Neural cell (in vitro differentiated cells): ENCODE data around the gene ADI1. TPM values are rescaled to one million over a fixed set of nuclear protein-coding genes. Genes with fewer than 3 reads are reported as not detected.

Source experiments
- H2AFZ ChIP-seq: fragments of 200-600, 300-800 bp; sonication (generic), shearing (Covaris generic); 2 replicates; pipeline ENCODE4 v1.6.0; 2014; ENCODE audit warnings: low read depth, mild to moderate bottlenecking, antibody characterized with exemption, low read length, moderate library complexity
- H3F3A ChIP-seq: fragments of 200-600 bp; shearing (Covaris generic); 2 replicates; pipeline ENCODE4 v1.6.1; 2016; ENCODE audit warnings: mild to moderate bottlenecking, moderate library complexity, mixed read lengths, antibody characterized with exemption, low read length; ENCODE audit not compliant: insufficient read depth, poor library complexity, severe bottlenecking
- H3K27ac ChIP-seq: fragments of 200-600, 300-800 bp; sonication (generic), shearing (Covaris generic); 2 replicates; pipeline ENCODE4 v1.5.1; 2014; ENCODE audit warnings: mild to moderate bottlenecking, low read length, moderate library complexity
- H3K27me3 ChIP-seq: fragments of 300-800, 200-600 bp; sonication (generic), shearing (Covaris generic); 2 replicates; pipeline ENCODE4 v1.6.0; 2014; ENCODE audit warnings: mild to moderate bottlenecking, low read depth, low read length, moderate library complexity; ENCODE audit not compliant: insufficient read depth
- H3K36me3 ChIP-seq: fragments of 300-800, 200-600 bp; sonication (generic), shearing (Covaris generic); 2 replicates; pipeline ENCODE4 v1.5.1; 2014; ENCODE audit warnings: mild to moderate bottlenecking, antibody characterized with exemption, low read length, moderate library complexity; ENCODE audit not compliant: insufficient read depth
- H3K4me2 ChIP-seq: fragments of 300-800, 200-600 bp; sonication (generic), shearing (Covaris generic); 2 replicates; pipeline ENCODE4 v1.6.0; 2014; ENCODE audit warnings: mild to moderate bottlenecking, low read length
- H3K4me3 ChIP-seq: fragments of 300-800, 200-600 bp; sonication (generic), shearing (Covaris generic); 2 replicates; pipeline ENCODE4 v1.5.1; 2014; ENCODE audit warnings: mild to moderate bottlenecking, low read length, moderate library complexity
- H3K79me2 ChIP-seq: fragments of 200-600 bp; shearing (Covaris generic); replicated peaks from 2 replicates; pipeline ENCODE4 v1.6.0; 2014; ENCODE audit warnings: mild to moderate bottlenecking, low read length, moderate library complexity; ENCODE audit not compliant: insufficient read depth
- H3K9ac ChIP-seq: fragments of 300-800, 200-600 bp; sonication (generic), shearing (Covaris generic); 2 replicates; pipeline ENCODE4 v1.6.1; 2016; ENCODE audit warnings: mild to moderate bottlenecking, low read length, mixed read lengths
- H3K9me2 ChIP-seq: fragments of 200-600 bp; shearing (Covaris generic); 2 replicates; pipeline ENCODE4 v1.6.1; 2016; ENCODE audit warnings: mild to moderate bottlenecking, low read length, mixed read lengths; ENCODE audit not compliant: insufficient read depth
- H3K9me3 ChIP-seq: fragments of 200-600, 300-800 bp; sonication (generic), shearing (Covaris generic); 2 replicates; pipeline ENCODE4 v1.6.1; 2016; ENCODE audit warnings: mild to moderate bottlenecking, mixed run types, low read length, moderate library complexity, mixed read lengths
- H4K20me1 ChIP-seq: fragments of 200-600 bp; shearing (Covaris generic); 2 replicates; pipeline ENCODE4 v1.6.1; 2016; ENCODE audit warnings: mild to moderate bottlenecking, mixed run types; ENCODE audit not compliant: insufficient read depth
- CTCF ChIP-seq: fragments of 450-650 bp; IDR thresholded peaks from 2 replicates; pipeline ENCODE4 v1.5.1; 2014; ENCODE audit warnings: antibody characterized with exemption, mild to moderate bottlenecking, moderate library complexity; ENCODE audit not compliant: poor library complexity, severe bottlenecking
- EP300 ChIP-seq: fragments of 450-650 bp; conservative IDR thresholded peaks from 2 replicates; pipeline ENCODE4 v1.6.1; 2014; ENCODE audit warnings: antibody characterized with exemption, mild to moderate bottlenecking, moderate library complexity; ENCODE audit not compliant: poor library complexity, severe bottlenecking
- EZH2 ChIP-seq: fragments of 200-600, 300-800 bp; shearing (Covaris generic), sonication (generic); IDR thresholded peaks from 2 replicates; pipeline ENCODE4 v1.6.1; 2014; ENCODE audit warnings: antibody characterized with exemption, low read length, borderline replicate concordance, mild to moderate bottlenecking; ENCODE audit not compliant: insufficient read depth, poor library complexity, severe bottlenecking
- MXI1 ChIP-seq: fragments of 450-650 bp; conservative IDR thresholded peaks from 2 replicates; pipeline ENCODE4 v1.6.1; 2014; ENCODE audit warnings: antibody characterized with exemption, mild to moderate bottlenecking; ENCODE audit not compliant: poor library complexity, severe bottlenecking
- POLR2AphosphoS5 ChIP-seq: IDR thresholded peaks from 2 replicates; pipeline ENCODE4 v1.6.1; 2012
- RAD21 ChIP-seq: fragments of 450-650 bp; conservative IDR thresholded peaks from 2 replicates; pipeline ENCODE4 v1.6.1; 2014; ENCODE audit warnings: antibody characterized with exemption, mild to moderate bottlenecking, moderate library complexity
- REST ChIP-seq: IDR thresholded peaks from 2 replicates; pipeline ENCODE4 v1.6.1; 2012; ENCODE audit warnings: borderline replicate concordance
- SMC3 ChIP-seq: fragments of 450-650 bp; conservative IDR thresholded peaks from 2 replicates; pipeline ENCODE4 v1.6.1; 2014; ENCODE audit warnings: antibody characterized with exemption, mild to moderate bottlenecking, moderate library complexity; ENCODE audit not compliant: poor library complexity
- TAF1 ChIP-seq: IDR thresholded peaks from 2 replicates; pipeline ENCODE4 v1.6.1; 2012; ENCODE audit warnings: low read depth
- polyA plus RNA-seq: library from polyadenylated mRNA; depleted of rRNA; stranded (reverse); fragments of >200 nt; gene quantifications from 2 replicates; pipeline ENCODE4 v1.2.3, GENCODE V29; 2014

The ADI1 gene
- polyA plus RNA-seq, 1 donor from 2014 or later, result 23.9 TPM

GRCh38 chr2:3458396-3459184 is 60.7 kb downstream of the ADI1 start:
- no peak overlapping the region for H3K9ac ChIP-seq
- H4K20me1 ChIP-seq, result no peaks in the 10 kb centered on the region
- no peak for TF ChIP-seq TAF1
- no peak for TF ChIP-seq EZH2
- no peak for TF ChIP-seq MXI1
- TF ChIP-seq CTCF, result no peak
- no peak for TF ChIP-seq EP300
- no peak for TF ChIP-seq REST
- TF ChIP-seq SMC3, result no peak
- TF ChIP-seq RAD21, result no peak
- no peak for TF ChIP-seq POLR2AphosphoS5
- H3K27me3 ChIP-seq, result no peaks in the 10 kb centered on the region
- no peak overlapping the region for H3K27ac ChIP-seq
- no peak overlapping the region for H3K4me2 ChIP-seq
- no peaks in the 10 kb centered on the region for H3F3A ChIP-seq
- no peak overlapping the region for H2AFZ ChIP-seq
- no peaks in the 10 kb centered on the region for H3K79me2 ChIP-seq
- H3K4me3 ChIP-seq, result no peak overlapping the region
- no peaks in the 10 kb centered on the region for H3K9me3 ChIP-seq
- no peaks in the 10 kb centered on the region for H3K9me2 ChIP-seq
- peaks cover 6% of the 10 kb centered on the region for H3K36me3 ChIP-seq

GRCh38 chr2:3457524-3458395 is 61.6 kb downstream of the ADI1 start:
- Histone ChIP-seq H3K9me3 (no peaks in the 10 kb centered on the region), H3K9ac (no peak overlapping the region), H3K9me2 (no peaks in the 10 kb centered on the region), H3K36me3 (peaks cover 6% of the 10 kb centered on the region), H3K79me2 (no peaks in the 10 kb centered on the region), H2AFZ (no peak overlapping the region), H3K4me2 (no peak overlapping the region), H3F3A (no peaks in the 10 kb centered on the region), H3K27me3 (no peaks in the 10 kb centered on the region), H3K27ac (no peak overlapping the region), H4K20me1 (no peaks in the 10 kb centered on the region), H3K4me3 (no peak overlapping the region)
- TF ChIP-seq REST, result no peak
- TF ChIP-seq SMC3, result no peak
